ENCODE measurements around the gene DLX5.

Gene DLX5

GRCh38 chr7:96989859-96990317 is 34.7 kb downstream of the DLX5 start:
- DNase-seq, result no peak

- DNase-seq, result no peak
These were observed 35.3 kb downstream of the DLX5 start for GRCh38 chr7:96989241-96989858.

GRCh38 chr7:96987719-96988118 is 36.9 kb downstream of the DLX5 start:
- no peak for DNase-seq

- DNase-seq, result no peak
These were observed 37.7 kb downstream of the DLX5 start for GRCh38 chr7:96986901-96987300.

GRCh38 chr7:96985992-96986391 is 38.6 kb downstream of the DLX5 start:
- DNase-seq, result no peak

- DNase-seq, result no peak
These were observed 42.0 kb downstream of the DLX5 start for GRCh38 chr7:96982586-96982985.

- no peak for DNase-seq
These were observed 44.9 kb downstream of the DLX5 start for GRCh38 chr7:96979551-96980276.

- DNase-seq, result no peak
These were observed 47.2 kb downstream of the DLX5 start for GRCh38 chr7:96977445-96977844.

- DNase-seq, result no peak
These were observed 48.5 kb downstream of the DLX5 start for GRCh38 chr7:96976106-96976505.

GRCh38 chr7:96973986-96974385 is 50.6 kb downstream of the DLX5 start:
- DNase-seq, result no peak

GRCh38 chr7:96970739-96971138 is 53.9 kb downstream of the DLX5 start:
- no peak for DNase-seq

Measured in suppressor macrophage (primary cell).